ENCODE measurements around the gene PHACTR3.

Gene PHACTR3

DNA sequence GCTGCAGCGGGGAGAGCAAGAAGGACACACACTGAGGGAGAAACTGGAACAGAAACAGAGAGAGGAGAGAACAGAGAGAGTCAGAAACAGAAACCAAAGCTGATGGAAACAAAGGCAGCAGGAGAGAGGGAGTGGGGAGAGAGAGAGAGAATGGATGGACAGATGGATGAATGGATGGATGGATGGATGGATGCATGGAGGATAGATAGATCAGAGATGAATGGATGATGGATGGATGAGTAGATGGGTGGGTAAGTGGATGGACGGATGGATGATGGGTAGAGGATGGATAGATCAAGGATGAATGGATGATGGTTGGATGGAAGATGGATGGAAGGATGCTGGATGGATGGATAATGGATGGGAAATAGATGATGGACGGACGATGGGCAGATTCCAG lies 35.0 kb upstream of the PHACTR3 start:
- Histone ChIP-seq H3K36me3 (ENCODE audit: low read depth) (no peaks in the 10 kb centered on the region), H3K27ac (ENCODE audit: poor library complexity, severe bottlenecking) (no peak overlapping the region), H3K9me3 (ENCODE audit: severe bottlenecking) (no peaks in the 10 kb centered on the region), H3K4me1 (ENCODE audit: insufficient read depth, poor library complexity, severe bottlenecking) (no peaks in the 10 kb centered on the region), H3K4me3 (ENCODE audit: severe bottlenecking) (no peak overlapping the region), H3K27me3 (ENCODE audit: insufficient read depth, poor library complexity, severe bottlenecking) (peaks cover 39% of the 10 kb centered on the region)
- TF ChIP-seq, protein P1, sequence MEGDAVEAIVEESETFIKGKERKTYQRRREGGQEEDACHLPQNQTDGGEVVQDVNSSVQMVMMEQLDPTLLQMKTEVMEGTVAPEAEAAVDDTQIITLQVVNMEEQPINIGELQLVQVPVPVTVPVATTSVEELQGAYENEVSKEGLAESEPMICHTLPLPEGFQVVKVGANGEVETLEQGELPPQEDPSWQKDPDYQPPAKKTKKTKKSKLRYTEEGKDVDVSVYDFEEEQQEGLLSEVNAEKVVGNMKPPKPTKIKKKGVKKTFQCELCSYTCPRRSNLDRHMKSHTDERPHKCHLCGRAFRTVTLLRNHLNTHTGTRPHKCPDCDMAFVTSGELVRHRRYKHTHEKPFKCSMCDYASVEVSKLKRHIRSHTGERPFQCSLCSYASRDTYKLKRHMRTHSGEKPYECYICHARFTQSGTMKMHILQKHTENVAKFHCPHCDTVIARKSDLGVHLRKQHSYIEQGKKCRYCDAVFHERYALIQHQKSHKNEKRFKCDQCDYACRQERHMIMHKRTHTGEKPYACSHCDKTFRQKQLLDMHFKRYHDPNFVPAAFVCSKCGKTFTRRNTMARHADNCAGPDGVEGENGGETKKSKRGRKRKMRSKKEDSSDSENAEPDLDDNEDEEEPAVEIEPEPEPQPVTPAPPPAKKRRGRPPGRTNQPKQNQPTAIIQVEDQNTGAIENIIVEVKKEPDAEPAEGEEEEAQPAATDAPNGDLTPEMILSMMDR (IDR thresholded peaks at IDR 0.05; ENCODE audit: poor library complexity, severe bottlenecking), result no peak
- no peak for ATAC-seq (ENCODE audit: low read depth)
- no peak for DNase-seq (ENCODE audit: low spot score)

DNA sequence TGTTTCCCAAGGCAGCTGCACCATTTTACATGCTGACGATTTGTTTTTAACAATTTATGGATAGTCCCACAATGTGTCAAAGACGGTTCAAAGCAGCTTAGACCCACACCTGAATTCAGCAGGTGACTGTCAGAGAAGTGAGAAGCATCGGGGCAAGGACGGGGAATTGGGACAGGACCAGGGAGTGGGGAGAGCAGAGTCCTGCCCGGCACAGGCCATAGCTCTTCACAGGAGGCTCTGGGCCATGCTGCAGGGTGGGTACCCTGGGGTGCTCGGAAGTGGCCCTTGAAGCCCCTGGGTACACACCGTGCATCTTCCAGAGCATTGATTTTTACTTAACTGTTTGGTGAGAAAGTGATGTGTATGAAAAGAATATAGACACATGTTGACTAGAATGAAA lies 33.2 kb upstream of the PHACTR3 start:
- H3K4me1 ChIP-seq (ENCODE audit: insufficient read depth, poor library complexity, severe bottlenecking), result no peaks in the 10 kb centered on the region
- H3K27me3 ChIP-seq (ENCODE audit: insufficient read depth, poor library complexity, severe bottlenecking), result peaks cover 55% of the 10 kb centered on the region
- H3K36me3 ChIP-seq (ENCODE audit: low read depth), result no peaks in the 10 kb centered on the region
- TF ChIP-seq, protein P1 (IDR thresholded peaks at IDR 0.05; ENCODE audit: poor library complexity, severe bottlenecking), result no peak
- no peak overlapping the region for H3K27ac ChIP-seq (ENCODE audit: poor library complexity, severe bottlenecking)
- ATAC-seq (ENCODE audit: low read depth) (no peak), DNase-seq (ENCODE audit: low spot score) (peak; percentile 69)
- H3K4me3 ChIP-seq (ENCODE audit: severe bottlenecking), result no peak overlapping the region
- H3K9me3 ChIP-seq (ENCODE audit: severe bottlenecking), result no peaks in the 10 kb centered on the region

DNA sequence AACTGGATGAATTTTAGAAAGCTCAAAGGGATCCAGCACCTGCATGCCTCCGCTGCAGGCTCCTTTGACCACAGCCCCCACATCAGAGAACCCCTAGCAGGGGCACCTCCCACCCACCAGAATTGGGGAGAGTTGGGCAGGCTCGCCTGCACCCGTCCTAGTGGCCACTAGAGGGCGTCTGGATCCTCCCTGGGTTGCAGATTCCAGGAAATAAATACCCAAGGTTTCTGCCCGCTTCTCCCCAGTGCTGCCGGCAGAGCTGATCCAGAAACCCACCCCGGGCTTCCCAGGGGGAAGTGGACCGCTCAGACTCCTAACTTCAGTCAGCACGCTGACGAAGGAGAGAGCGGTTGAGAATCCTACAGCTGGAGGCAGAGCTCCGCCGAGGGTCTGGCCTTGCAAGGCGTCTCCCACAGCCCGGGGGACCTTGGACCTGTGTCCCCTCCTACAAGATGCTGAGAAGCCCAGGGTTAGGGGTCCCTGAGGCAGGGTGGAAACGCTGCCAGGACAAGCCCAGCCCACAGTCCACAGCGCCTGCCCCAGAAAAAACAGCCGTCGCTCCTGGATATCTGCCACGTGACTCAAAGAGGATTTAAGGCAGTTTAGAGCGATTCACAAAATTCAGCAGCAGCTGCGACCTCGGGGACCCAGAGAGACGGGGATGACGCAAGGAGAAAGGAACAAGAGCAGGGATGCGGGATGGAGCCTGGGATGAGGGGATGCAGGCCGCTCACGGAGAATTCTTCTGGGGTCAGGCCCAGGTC lies 32.6 kb upstream of the PHACTR3 start:
- Histone ChIP-seq H3K4me3 (ENCODE audit: severe bottlenecking) (peak overlapping the region; percentile 1), H3K4me1 (ENCODE audit: insufficient read depth, poor library complexity, severe bottlenecking) (no peaks in the 10 kb centered on the region), H3K9me3 (ENCODE audit: severe bottlenecking) (no peaks in the 10 kb centered on the region), H3K27me3 (ENCODE audit: insufficient read depth, poor library complexity, severe bottlenecking) (peaks cover 61% of the 10 kb centered on the region), H3K27ac (ENCODE audit: poor library complexity, severe bottlenecking) (no peak overlapping the region), H3K36me3 (ENCODE audit: low read depth) (no peaks in the 10 kb centered on the region)
- TF ChIP-seq, protein P1 (IDR thresholded peaks at IDR 0.05; ENCODE audit: poor library complexity, severe bottlenecking), result peak; percentile 100
- DNase-seq (ENCODE audit: low spot score) (peak; percentile 81), ATAC-seq (ENCODE audit: low read depth) (peak; percentile 70)

DNA sequence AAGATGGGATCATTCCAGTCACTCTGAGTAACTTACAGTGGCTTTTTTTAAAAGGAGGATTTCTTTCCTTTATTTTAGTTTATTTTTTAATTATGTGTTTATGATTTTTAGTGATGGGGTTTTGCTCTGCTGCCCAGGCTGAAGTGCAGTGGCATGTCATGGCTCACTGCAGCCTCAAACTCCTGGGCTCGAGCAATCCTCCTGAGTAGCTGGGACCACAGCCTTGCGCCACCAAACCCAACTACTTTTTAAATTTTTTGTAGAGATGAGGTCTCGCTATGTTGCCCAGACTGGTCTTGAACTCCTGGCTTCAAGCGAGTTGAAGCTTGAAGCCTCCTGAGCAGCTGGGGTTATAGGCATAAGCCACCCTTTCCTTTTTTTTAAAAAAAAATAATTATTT lies 31.8 kb upstream of the PHACTR3 start:
- Histone ChIP-seq H3K4me3 (ENCODE audit: severe bottlenecking) (no peak overlapping the region), H3K36me3 (ENCODE audit: low read depth) (no peaks in the 10 kb centered on the region), H3K9me3 (ENCODE audit: severe bottlenecking) (no peaks in the 10 kb centered on the region), H3K27me3 (ENCODE audit: insufficient read depth, poor library complexity, severe bottlenecking) (peaks cover 66% of the 10 kb centered on the region), H3K4me1 (ENCODE audit: insufficient read depth, poor library complexity, severe bottlenecking) (no peaks in the 10 kb centered on the region), H3K27ac (ENCODE audit: poor library complexity, severe bottlenecking) (no peak overlapping the region)
- ATAC-seq (ENCODE audit: low read depth), result no peak
- DNase-seq (ENCODE audit: low spot score), result no peak
- TF ChIP-seq, protein P1 (IDR thresholded peaks at IDR 0.05; ENCODE audit: poor library complexity, severe bottlenecking), result no peak

DNA sequence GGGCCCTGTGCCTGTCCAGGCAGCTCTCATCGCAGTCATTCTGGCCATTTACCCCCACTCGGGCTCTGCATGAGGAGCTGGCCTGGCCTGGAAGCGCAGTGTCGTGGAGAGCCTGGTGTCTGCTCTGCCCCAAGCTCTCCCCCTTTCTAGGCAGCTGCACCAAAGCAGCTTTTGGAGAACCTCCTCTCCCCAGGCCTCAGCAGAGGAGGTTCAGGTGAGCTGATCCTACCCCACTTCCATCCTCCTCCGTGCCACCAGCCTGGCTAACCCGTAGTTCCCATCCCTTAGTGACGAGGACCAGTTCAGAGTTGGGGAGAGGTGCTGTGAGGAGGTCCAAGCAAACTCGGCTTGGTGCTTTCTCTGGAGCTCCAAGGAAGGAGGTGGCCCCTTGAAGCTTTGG lies 30.5 kb upstream of the PHACTR3 start:
- DNase-seq (ENCODE audit: low spot score) (peak; percentile 60), ATAC-seq (ENCODE audit: low read depth) (no peak)
- no peak overlapping the region for H3K4me3 ChIP-seq (ENCODE audit: severe bottlenecking)

More for the DNA sequence above, 30.5 kb upstream of the PHACTR3 start:
- Histone ChIP-seq H3K9me3 (ENCODE audit: severe bottlenecking) (no peaks in the 10 kb centered on the region), H3K36me3 (ENCODE audit: low read depth) (no peaks in the 10 kb centered on the region), H3K27me3 (ENCODE audit: insufficient read depth, poor library complexity, severe bottlenecking) (peaks cover 70% of the 10 kb centered on the region), H3K27ac (ENCODE audit: poor library complexity, severe bottlenecking) (no peak overlapping the region), H3K4me1 (ENCODE audit: insufficient read depth, poor library complexity, severe bottlenecking) (no peaks in the 10 kb centered on the region)
- TF ChIP-seq, protein P1 (IDR thresholded peaks at IDR 0.05; ENCODE audit: poor library complexity, severe bottlenecking), result no peak
